IMR-90 (cell line): ENCODE measurements around the gene KIF1C. TPM values are rescaled to one million over a fixed set of nuclear protein-coding genes. Genes with fewer than 3 reads are reported as not detected.

ENCODE experiments used
- ATAC-seq: fragments of 200-7000 bp; cut with Tn5 transposase; 2 replicates; pipeline ENCODE4 v1.9.1; 2020; ENCODE audit warnings: low read depth, mild to moderate bottlenecking, moderate library complexity
- BruUV-seq: library from RNA; stranded (reverse); fragments of 400-500 nt; replicated peaks from 2 replicates; lab custom pipeline; 2021; lab: Mats Ljungman, UMichigan
- CTCF ChIA-PET: fragments of 300-600 bp; formaldehyde crosslinking; extraction: SDS; loops from one replicate; lab custom pipeline; 2021; ENCODE audit warnings: antibody characterized with exemption; lab: Yijun Ruan, JAX
- POLR2A ChIA-PET: fragments of 300-600 bp; sonication (Branson Sonifier 250); formaldehyde crosslinking; loops from one replicate; lab custom pipeline; 2022; ENCODE audit warnings: antibody characterized with exemption; ENCODE audit not compliant: unreplicated experiment; lab: Charles Lee
- DNase-seq: peaks from one replicate; pipeline ENCODE4 v3.0.0; 2013
- H2AFZ ChIP-seq: replicated peaks from 2 replicates; pipeline ENCODE3; 2013; ENCODE audit warnings: low read length, mild to moderate bottlenecking; ENCODE audit not compliant: poor library complexity
- H2AK5ac ChIP-seq: 2 replicates; pipeline ENCODE4 v1.6.1; 2013; ENCODE audit warnings: low read depth, low read length, inconsistent platforms
- H2AK9ac ChIP-seq: replicated peaks from 2 replicates; pipeline ENCODE3; 2013; ENCODE audit warnings: mild to moderate bottlenecking, low read depth, low read length, moderate library complexity; ENCODE audit not compliant: poor library complexity
- H2BK120ac ChIP-seq: 2 replicates; pipeline ENCODE4 v1.6.1; 2013; ENCODE audit warnings: low read depth, low read length, inconsistent platforms
- H2BK15ac ChIP-seq: 3 replicates; pipeline ENCODE4 v1.6.1; 2013; ENCODE audit warnings: low read depth, low read length, inconsistent platforms
- H2BK20ac ChIP-seq: 2 replicates; pipeline ENCODE4 v1.6.1; 2013; ENCODE audit warnings: low read depth, mild to moderate bottlenecking, inconsistent platforms, low read length, moderate library complexity
- H2BK5ac ChIP-seq: 2 replicates; pipeline ENCODE4 v1.6.1; 2013; ENCODE audit warnings: mild to moderate bottlenecking, low read depth, low read length, inconsistent platforms; ENCODE audit not compliant: poor library complexity, severe bottlenecking
- H3K14ac ChIP-seq: replicated peaks from 2 replicates; pipeline ENCODE4 v1.6.1; 2013; ENCODE audit warnings: low read depth, low read length, inconsistent platforms
- H3K18ac ChIP-seq: 2 replicates; pipeline ENCODE4 v1.6.1; 2013; ENCODE audit warnings: low read depth, low read length, control low read depth
- H3K23ac ChIP-seq: 2 replicates; pipeline ENCODE4 v1.6.1; 2013; ENCODE audit warnings: low read depth, low read length, inconsistent platforms
- H3K27ac ChIP-seq: 2 replicates; pipeline ENCODE4 v1.5.1; 2013; ENCODE audit warnings: mild to moderate bottlenecking, control low read depth, low read length; ENCODE audit not compliant: insufficient read depth
- H3K27me3 ChIP-seq: 2 replicates; pipeline ENCODE4 v1.6.1; 2013; ENCODE audit warnings: low read length; ENCODE audit not compliant: control insufficient read depth, insufficient read depth
- H3K36me3 ChIP-seq: 2 replicates; pipeline ENCODE4 v1.6.1; 2013; ENCODE audit warnings: low read length, mixed read lengths; ENCODE audit not compliant: control insufficient read depth, insufficient read depth
- H3K4ac ChIP-seq: 2 replicates; pipeline ENCODE4 v1.6.1; 2013; ENCODE audit warnings: low read depth, low read length, inconsistent platforms
- H3K4me1 ChIP-seq: 2 replicates; pipeline ENCODE4 v1.6.1; 2013; ENCODE audit warnings: low read length, mixed read lengths; ENCODE audit not compliant: control insufficient read depth, insufficient read depth
- H3K4me2 ChIP-seq: 2 replicates; pipeline ENCODE4 v1.6.1; 2013; ENCODE audit warnings: low read depth, mild to moderate bottlenecking, control low read depth, low read length, moderate library complexity
- H3K4me3 ChIP-seq: 2 replicates; pipeline ENCODE4 v1.5.1; 2013; ENCODE audit warnings: low read depth, mild to moderate bottlenecking, control low read depth, low read length, moderate library complexity; ENCODE audit not compliant: insufficient read depth
- H3K56ac ChIP-seq: 2 replicates; pipeline ENCODE4 v1.6.1; 2013; ENCODE audit warnings: low read length, inconsistent platforms; ENCODE audit not compliant: insufficient read depth; ENCODE audit errors: extremely low read depth
- H3K79me1 ChIP-seq, 2 experiments: 2 replicates each; pipeline ENCODE4 v1.6.1; 2013; ENCODE audit warnings: low read length in 2 of 2, inconsistent platforms in 1 of 2, low read depth in 1 of 2
- H3K9ac ChIP-seq: 2 replicates; pipeline ENCODE4 v1.6.1; 2013; ENCODE audit warnings: low read depth, low read length, control low read depth
- H3K9me1 ChIP-seq: 2 replicates; pipeline ENCODE4 v1.6.1; 2013; ENCODE audit warnings: low read length, inconsistent platforms; ENCODE audit not compliant: insufficient read depth
- H3K9me3 ChIP-seq: 2 replicates; pipeline ENCODE4 v1.6.1; 2013; ENCODE audit warnings: low read length; ENCODE audit not compliant: control insufficient read depth, insufficient read depth
- H4K20me1 ChIP-seq: 2 replicates; pipeline ENCODE4 v1.6.1; 2013; ENCODE audit warnings: low read length, inconsistent platforms; ENCODE audit not compliant: insufficient read depth
- H4K5ac ChIP-seq: 2 replicates; pipeline ENCODE4 v1.6.1; 2013; ENCODE audit warnings: mild to moderate bottlenecking, low read depth, low read length, control low read depth
- H4K8ac ChIP-seq, 2 experiments: 2 replicates each; pipeline ENCODE4 v1.6.1; 2013; ENCODE audit warnings: low read depth in 2 of 2, low read length in 2 of 2, control low read depth in 1 of 2, inconsistent platforms in 1 of 2
- H4K91ac ChIP-seq: 2 replicates; pipeline ENCODE4 v1.6.1; 2013; ENCODE audit warnings: low read depth, low read length, inconsistent platforms; ENCODE audit not compliant: insufficient read depth
- BHLHE40 ChIP-seq: fragments of 150-350 bp; IDR thresholded peaks from 2 replicates; pipeline ENCODE4 v1.6.1; 2016; ENCODE audit warnings: mild to moderate bottlenecking, low read depth, low read length
- CHD1 ChIP-seq: IDR thresholded peaks from 2 replicates; pipeline ENCODE4 v1.6.1; 2012; ENCODE audit warnings: low read depth, low read length, improper control_type of control experiment
- ELK1 ChIP-seq: fragments of 150-350 bp; IDR thresholded peaks from 2 replicates; pipeline ENCODE4 v1.6.1; 2016; ENCODE audit warnings: low read depth, mild to moderate bottlenecking, low read length, moderate library complexity, borderline replicate concordance
- MAFK ChIP-seq: IDR thresholded peaks from 2 replicates; pipeline ENCODE4 v1.6.1; 2012; ENCODE audit warnings: low read depth, low read length, improper control_type of control experiment
- MAZ ChIP-seq: IDR thresholded peaks from 2 replicates; pipeline ENCODE4 v1.6.1; 2012; ENCODE audit warnings: low read depth, mild to moderate bottlenecking, low read length, improper control_type of control experiment, moderate library complexity, borderline replicate concordance
- NFE2L2 ChIP-seq: fragments of 150-350 bp; IDR thresholded peaks from 2 replicates; pipeline ENCODE4 v1.6.1; 2016; ENCODE audit warnings: low read depth, mild to moderate bottlenecking, low read length
- RAD21 ChIP-seq: IDR thresholded peaks from 2 replicates; pipeline ENCODE4 v1.6.1; 2012; ENCODE audit warnings: low read length, improper control_type of control experiment
- RCOR1 ChIP-seq: IDR thresholded peaks from 2 replicates; pipeline ENCODE4 v1.6.1; 2012; ENCODE audit warnings: mild to moderate bottlenecking, low read length, improper control_type of control experiment; ENCODE audit not compliant: insufficient replicate concordance
- RFX5 ChIP-seq: IDR thresholded peaks from 2 replicates; pipeline ENCODE4 v1.8.0; 2012; ENCODE audit warnings: low read depth, mild to moderate bottlenecking, low read length, moderate library complexity
- SMC3 ChIP-seq: fragments of 150-350 bp; IDR thresholded peaks from 2 replicates; pipeline ENCODE4 v1.6.1; 2016; ENCODE audit warnings: low read depth, mild to moderate bottlenecking, antibody characterized with exemption, low read length, moderate library complexity
- dilution Hi-C: fragments of 300-500 bp; cut with HindIII; formaldehyde crosslinking; loops from one replicate; pipeline ENCODE4 v1.14.3; 2018; ENCODE audit warnings: low sequenced_read_pairs; ENCODE audit not compliant: unreplicated experiment
- in situ Hi-C: fragments of 300-500 bp; cut with MboI; formaldehyde crosslinking; loops from 3 replicates; pipeline ENCODE4 v1.14.3; 2019; ENCODE audit warnings: low sequenced_read_pairs, inconsistent platforms, mixed read lengths
- intact Hi-C: fragments of 100-400 bp; cut with micrococcal nuclease; formaldehyde crosslinking; loops from 2 replicates; pipeline ENCODE4 v1.10.0; 2022
- polyA plus RNA-seq, 3 experiments: library from polyadenylated mRNA; depleted of rRNA; stranded (reverse); fragments of >200 nt; gene quantifications; 2 replicates each; pipeline ENCODE4 v1.2.3, GENCODE V29; 2012; ENCODE audit warnings: low replicate concordance in 1 of 3
- total RNA-seq: library from RNA; depleted of rRNA; stranded (reverse); fragments of >200 nt; gene quantifications from 2 replicates; pipeline ENCODE4 v1.2.3, GENCODE V29; 2012
- TF ChIP-seq, protein P1 (sequence below): conservative IDR thresholded peaks from 2 replicates; pipeline ENCODE4 v1.5.1; 2012; ENCODE audit warnings: mild to moderate bottlenecking, low read depth, low read length, improper control_type of control experiment

The KIF1C gene
- total and polyA plus RNA-seq, 2 of the 4 experiments (the other 2 are of a cell fraction): 27.4 to 28.7 TPM

DNA sequence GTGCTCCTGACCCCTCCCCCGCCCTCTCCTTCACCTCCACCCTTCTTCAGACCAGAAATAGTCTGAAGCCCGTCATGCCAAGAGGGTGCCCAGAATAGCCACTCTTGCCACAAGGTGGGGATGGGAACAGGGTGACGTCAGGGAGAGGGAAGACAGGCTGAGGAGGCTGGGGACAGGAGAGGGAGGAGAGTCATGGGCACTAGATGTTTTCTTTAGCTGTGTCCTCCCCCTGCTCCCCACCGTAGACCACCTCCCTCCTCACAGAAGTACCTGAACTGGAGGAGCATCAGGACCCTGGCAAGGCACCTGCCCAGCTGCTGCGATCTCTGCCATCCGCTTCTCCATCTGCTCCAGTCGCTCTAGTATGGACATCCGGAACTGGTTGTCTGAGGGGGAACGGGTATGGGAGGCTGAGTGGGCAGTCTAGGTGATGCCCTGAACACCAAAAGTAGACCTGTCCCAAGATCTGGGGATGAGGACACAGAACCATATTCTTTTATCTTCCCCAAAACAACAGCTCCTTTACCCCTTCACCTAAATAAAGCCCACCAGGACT, 23.6 kb upstream of the KIF1C start (continued):
- TF ChIP-seq, protein P1, sequence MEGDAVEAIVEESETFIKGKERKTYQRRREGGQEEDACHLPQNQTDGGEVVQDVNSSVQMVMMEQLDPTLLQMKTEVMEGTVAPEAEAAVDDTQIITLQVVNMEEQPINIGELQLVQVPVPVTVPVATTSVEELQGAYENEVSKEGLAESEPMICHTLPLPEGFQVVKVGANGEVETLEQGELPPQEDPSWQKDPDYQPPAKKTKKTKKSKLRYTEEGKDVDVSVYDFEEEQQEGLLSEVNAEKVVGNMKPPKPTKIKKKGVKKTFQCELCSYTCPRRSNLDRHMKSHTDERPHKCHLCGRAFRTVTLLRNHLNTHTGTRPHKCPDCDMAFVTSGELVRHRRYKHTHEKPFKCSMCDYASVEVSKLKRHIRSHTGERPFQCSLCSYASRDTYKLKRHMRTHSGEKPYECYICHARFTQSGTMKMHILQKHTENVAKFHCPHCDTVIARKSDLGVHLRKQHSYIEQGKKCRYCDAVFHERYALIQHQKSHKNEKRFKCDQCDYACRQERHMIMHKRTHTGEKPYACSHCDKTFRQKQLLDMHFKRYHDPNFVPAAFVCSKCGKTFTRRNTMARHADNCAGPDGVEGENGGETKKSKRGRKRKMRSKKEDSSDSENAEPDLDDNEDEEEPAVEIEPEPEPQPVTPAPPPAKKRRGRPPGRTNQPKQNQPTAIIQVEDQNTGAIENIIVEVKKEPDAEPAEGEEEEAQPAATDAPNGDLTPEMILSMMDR: no peak

DNA sequence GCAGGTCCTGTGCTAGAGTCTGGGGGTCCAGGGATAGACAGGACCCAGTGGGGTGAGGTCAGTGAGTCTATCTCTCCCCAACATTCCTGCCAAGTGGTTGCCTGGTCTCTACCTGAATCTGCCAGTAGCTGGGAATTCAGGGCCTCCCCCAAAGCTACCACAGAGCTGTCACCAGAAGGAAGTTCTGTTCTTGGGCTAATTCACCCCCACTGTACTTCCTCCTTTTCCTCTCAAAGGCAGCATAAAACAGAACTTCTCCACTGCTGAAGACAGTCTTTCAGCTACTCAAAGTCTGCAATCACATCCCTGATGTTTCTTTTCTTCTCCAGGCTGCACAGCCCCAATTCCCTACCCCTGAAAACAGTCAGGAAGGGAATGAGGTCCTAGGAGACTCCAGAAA, 19.0 kb upstream of the KIF1C start:
- Histone ChIP-seq H4K91ac (no peak overlapping the region), H2AFZ (no peak overlapping the region), H3K27me3 (no peaks in the 10 kb centered on the region), H4K20me1 (0 out of 2 replicates have a peak, but pooled peaks cover 9% of the 10 kb centered on the region), H2BK120ac (no peak overlapping the region), H2BK15ac (no peak overlapping the region), H3K4me2 (no peak overlapping the region), H3K4ac (no peak overlapping the region), H2BK5ac (no peak overlapping the region), H3K9ac (no peak overlapping the region), H3K4me3 (no peak overlapping the region), H2AK9ac (no peak overlapping the region), H3K4me1 (peaks cover 3% of the 10 kb centered on the region; the same call in 1 of the 2 replicates), H3K56ac (no peak overlapping the region), H3K23ac (no peak overlapping the region), H3K14ac (no peak overlapping the region), H3K27ac (no peak overlapping the region), H4K8ac (no peak overlapping the region), H2AK5ac (no peak overlapping the region), H2BK20ac (no peak overlapping the region), H4K5ac (no peak overlapping the region), H3K9me3 (no peaks in the 10 kb centered on the region), H3K36me3 (peaks cover 60% of the 10 kb centered on the region), H3K79me1 (peaks cover 6 to 32% of the 10 kb centered on the region in 2 experiments; a peak in 2 of 4 replicates), H3K9me1 (peaks cover 18% of the 10 kb centered on the region), H3K18ac (no peak overlapping the region)
- DNase-seq (no peak), ATAC-seq (no peak)
- in situ Hi-C loops (no loop called here), intact Hi-C loops (no loop called here), dilution Hi-C loops (no loop called here)
- ChIA-PET CTCF (no interaction called here), POLR2A (interaction anchor here (1.0 kb wide), 1 partner anchor 9 kb away, joined by 4 read pairs; no protein-coding TSS in a partner anchor)
- BruUV-seq: no TSS peak
- TF ChIP-seq CHD1: no peak
- no peak for TF ChIP-seq RAD21
- no peak for TF ChIP-seq RFX5
- TF ChIP-seq, protein P1: no peak
- TF ChIP-seq NFE2L2: no peak
- no peak for TF ChIP-seq MAZ
- no peak for TF ChIP-seq SMC3
- TF ChIP-seq MAFK: no peak
- no peak for TF ChIP-seq RCOR1
- TF ChIP-seq BHLHE40: no peak
- no peak for TF ChIP-seq ELK1
